ENCODE data around the gene ENTHD1.

The ENTHD1 gene

GRCh38 chr22:39939830-39940229 lies 46.3 kb upstream of the ENTHD1 start:
- DNase-seq: no peak
- TF ChIP-seq, protein P1, sequence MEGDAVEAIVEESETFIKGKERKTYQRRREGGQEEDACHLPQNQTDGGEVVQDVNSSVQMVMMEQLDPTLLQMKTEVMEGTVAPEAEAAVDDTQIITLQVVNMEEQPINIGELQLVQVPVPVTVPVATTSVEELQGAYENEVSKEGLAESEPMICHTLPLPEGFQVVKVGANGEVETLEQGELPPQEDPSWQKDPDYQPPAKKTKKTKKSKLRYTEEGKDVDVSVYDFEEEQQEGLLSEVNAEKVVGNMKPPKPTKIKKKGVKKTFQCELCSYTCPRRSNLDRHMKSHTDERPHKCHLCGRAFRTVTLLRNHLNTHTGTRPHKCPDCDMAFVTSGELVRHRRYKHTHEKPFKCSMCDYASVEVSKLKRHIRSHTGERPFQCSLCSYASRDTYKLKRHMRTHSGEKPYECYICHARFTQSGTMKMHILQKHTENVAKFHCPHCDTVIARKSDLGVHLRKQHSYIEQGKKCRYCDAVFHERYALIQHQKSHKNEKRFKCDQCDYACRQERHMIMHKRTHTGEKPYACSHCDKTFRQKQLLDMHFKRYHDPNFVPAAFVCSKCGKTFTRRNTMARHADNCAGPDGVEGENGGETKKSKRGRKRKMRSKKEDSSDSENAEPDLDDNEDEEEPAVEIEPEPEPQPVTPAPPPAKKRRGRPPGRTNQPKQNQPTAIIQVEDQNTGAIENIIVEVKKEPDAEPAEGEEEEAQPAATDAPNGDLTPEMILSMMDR (IDR thresholded peaks at IDR 0.05; ENCODE audit: low read depth, low read length, missing control alignments): no peak
- in situ Hi-C loops (cut with HindIII; ENCODE audit: low pct_ligation_motif_present, low sequenced_read_pairs): no loop called here
- H3K27me3 ChIP-seq (replicated peaks): peaks cover 16% of the 10 kb centered on the region
- no peak overlapping the region for H3K27ac ChIP-seq
- no peaks in the 10 kb centered on the region for H3K36me3 ChIP-seq (replicated peaks)
- H3K4me3 ChIP-seq (ENCODE audit: low read depth, low read length): no peak overlapping the region

GRCh38 chr22:39938509-39939111 lies 45.0 kb upstream of the ENTHD1 start:
- TF ChIP-seq, protein P1 (IDR thresholded peaks at IDR 0.05; ENCODE audit: low read depth, low read length, missing control alignments): no peak
- in situ Hi-C loops (cut with HindIII; ENCODE audit: low pct_ligation_motif_present, low sequenced_read_pairs): no loop called here
- Histone ChIP-seq H3K27ac (no peak overlapping the region), H3K27me3 (replicated peaks) (peaks cover 20% of the 10 kb centered on the region), H3K36me3 (replicated peaks) (no peaks in the 10 kb centered on the region), H3K4me3 (ENCODE audit: low read depth, low read length) (no peak overlapping the region)
- no peak for DNase-seq

GRCh38 chr22:39937906-39938305 lies 44.3 kb upstream of the ENTHD1 start:
- in situ Hi-C loops (cut with HindIII; ENCODE audit: low pct_ligation_motif_present, low sequenced_read_pairs): no loop called here
- TF ChIP-seq, protein P1 (IDR thresholded peaks at IDR 0.05; ENCODE audit: low read depth, low read length, missing control alignments): no peak
- Histone ChIP-seq H3K4me3 (ENCODE audit: low read depth, low read length) (no peak overlapping the region), H3K27me3 (replicated peaks) (peaks cover 20% of the 10 kb centered on the region), H3K27ac (no peak overlapping the region), H3K36me3 (replicated peaks) (no peaks in the 10 kb centered on the region)
- no peak for DNase-seq

- no peaks in the 10 kb centered on the region for H3K36me3 ChIP-seq (replicated peaks)
- H3K4me3 ChIP-seq (ENCODE audit: low read depth, low read length): no peak overlapping the region
- no peak overlapping the region for H3K27ac ChIP-seq
- TF ChIP-seq, protein P1 (IDR thresholded peaks at IDR 0.05; ENCODE audit: low read depth, low read length, missing control alignments): no peak
- no peak for DNase-seq
- H3K27me3 ChIP-seq (replicated peaks): peaks cover 20% of the 10 kb centered on the region
- in situ Hi-C loops (cut with HindIII; ENCODE audit: low pct_ligation_motif_present, low sequenced_read_pairs): no loop called here
Measured at GRCh38 chr22:39936523-39937145, 43.1 kb upstream of the ENTHD1 start.

GRCh38 chr22:39935612-39936011 lies 42.1 kb upstream of the ENTHD1 start:
- Histone ChIP-seq H3K27ac (no peak overlapping the region), H3K27me3 (replicated peaks) (peaks cover 26% of the 10 kb centered on the region), H3K4me3 (ENCODE audit: low read depth, low read length) (no peak overlapping the region), H3K36me3 (replicated peaks) (no peaks in the 10 kb centered on the region)
- DNase-seq: no peak
- TF ChIP-seq, protein P1 (IDR thresholded peaks at IDR 0.05; ENCODE audit: low read depth, low read length, missing control alignments): no peak
- in situ Hi-C loops (cut with HindIII; ENCODE audit: low pct_ligation_motif_present, low sequenced_read_pairs): no loop called here

DNA sequence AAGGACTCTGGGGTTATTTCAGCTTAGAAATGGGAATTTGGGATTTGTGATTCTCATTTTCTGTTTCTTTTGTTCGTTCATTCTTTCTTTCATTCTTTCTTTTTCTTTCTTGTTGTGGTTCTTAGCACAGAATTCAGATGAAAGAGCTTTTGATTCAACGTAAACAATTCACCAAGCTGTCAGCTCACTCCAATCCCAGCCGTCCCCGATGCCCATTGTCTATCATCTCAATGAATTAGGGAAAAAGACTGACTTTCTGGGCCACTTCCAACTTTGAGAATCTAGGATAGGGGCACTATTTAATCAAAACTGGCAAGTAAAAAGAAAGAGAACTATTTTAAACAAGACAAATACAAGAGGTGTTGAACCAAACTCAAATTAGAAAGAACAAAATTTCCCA lies 41.6 kb upstream of the ENTHD1 start:
- H3K27ac ChIP-seq: no peak overlapping the region
- TF ChIP-seq, protein P1 (IDR thresholded peaks at IDR 0.05; ENCODE audit: low read depth, low read length, missing control alignments): no peak
- in situ Hi-C loops (cut with HindIII; ENCODE audit: low pct_ligation_motif_present, low sequenced_read_pairs): no loop called here
- no peaks in the 10 kb centered on the region for H3K36me3 ChIP-seq (replicated peaks)
- H3K27me3 ChIP-seq (replicated peaks): peaks cover 29% of the 10 kb centered on the region
- H3K4me3 ChIP-seq (ENCODE audit: low read depth, low read length): no peak overlapping the region
- no peak for DNase-seq

Measured in brain microvascular endothelial cell (primary cell).